GM20000 (cell line): Measurements from ENCODE around the gene SIPA1L3.

ENCODE experiments used
- DNase-seq: peaks from one replicate; pipeline ENCODE4 v3.0.0; 2012; ENCODE audit warnings: low spot score
- TF ChIP-seq, protein P1 (sequence below): IDR thresholded peaks from 2 replicates; pipeline ENCODE4 v1.5.1; 2012; ENCODE audit warnings: mild to moderate bottlenecking, control low read depth; ENCODE audit errors: extremely low read depth, missing control alignments

Gene SIPA1L3

DNA sequence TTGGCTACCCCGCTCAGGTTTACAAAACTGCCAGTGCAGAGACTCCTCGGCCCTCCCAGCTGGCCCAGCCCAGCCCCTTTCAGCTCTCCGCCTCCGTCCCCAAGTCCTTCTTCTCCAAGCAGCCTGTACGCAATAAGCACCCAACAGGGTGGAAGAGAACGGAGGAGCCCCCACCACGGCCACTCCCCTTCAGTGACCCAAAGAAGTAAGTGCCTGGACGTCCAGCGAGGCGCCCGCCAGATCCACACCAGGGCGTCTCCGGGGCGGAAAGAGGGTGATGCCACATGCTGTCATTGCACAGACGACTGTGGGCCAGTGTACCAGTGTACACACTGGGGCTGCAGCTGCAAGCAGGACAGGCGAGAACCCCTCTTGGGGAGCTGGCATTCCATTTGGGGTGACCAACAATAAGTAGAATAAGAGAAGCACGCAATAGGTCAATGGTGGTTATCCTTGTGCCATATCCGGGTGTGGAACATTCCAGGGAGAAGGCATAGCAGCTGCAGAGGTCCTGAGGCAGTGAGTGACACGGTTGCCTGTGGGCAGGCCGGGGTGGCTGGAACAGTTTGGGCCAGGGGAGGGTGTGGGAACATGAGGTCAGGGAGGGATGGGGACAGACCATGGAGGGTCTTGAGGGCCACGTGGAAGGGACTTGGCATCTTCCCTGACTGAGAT lies 275.7 kb downstream of the SIPA1L3 start:
- TF ChIP-seq, protein P1, sequence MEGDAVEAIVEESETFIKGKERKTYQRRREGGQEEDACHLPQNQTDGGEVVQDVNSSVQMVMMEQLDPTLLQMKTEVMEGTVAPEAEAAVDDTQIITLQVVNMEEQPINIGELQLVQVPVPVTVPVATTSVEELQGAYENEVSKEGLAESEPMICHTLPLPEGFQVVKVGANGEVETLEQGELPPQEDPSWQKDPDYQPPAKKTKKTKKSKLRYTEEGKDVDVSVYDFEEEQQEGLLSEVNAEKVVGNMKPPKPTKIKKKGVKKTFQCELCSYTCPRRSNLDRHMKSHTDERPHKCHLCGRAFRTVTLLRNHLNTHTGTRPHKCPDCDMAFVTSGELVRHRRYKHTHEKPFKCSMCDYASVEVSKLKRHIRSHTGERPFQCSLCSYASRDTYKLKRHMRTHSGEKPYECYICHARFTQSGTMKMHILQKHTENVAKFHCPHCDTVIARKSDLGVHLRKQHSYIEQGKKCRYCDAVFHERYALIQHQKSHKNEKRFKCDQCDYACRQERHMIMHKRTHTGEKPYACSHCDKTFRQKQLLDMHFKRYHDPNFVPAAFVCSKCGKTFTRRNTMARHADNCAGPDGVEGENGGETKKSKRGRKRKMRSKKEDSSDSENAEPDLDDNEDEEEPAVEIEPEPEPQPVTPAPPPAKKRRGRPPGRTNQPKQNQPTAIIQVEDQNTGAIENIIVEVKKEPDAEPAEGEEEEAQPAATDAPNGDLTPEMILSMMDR: no peak
- no peak for DNase-seq

DNA sequence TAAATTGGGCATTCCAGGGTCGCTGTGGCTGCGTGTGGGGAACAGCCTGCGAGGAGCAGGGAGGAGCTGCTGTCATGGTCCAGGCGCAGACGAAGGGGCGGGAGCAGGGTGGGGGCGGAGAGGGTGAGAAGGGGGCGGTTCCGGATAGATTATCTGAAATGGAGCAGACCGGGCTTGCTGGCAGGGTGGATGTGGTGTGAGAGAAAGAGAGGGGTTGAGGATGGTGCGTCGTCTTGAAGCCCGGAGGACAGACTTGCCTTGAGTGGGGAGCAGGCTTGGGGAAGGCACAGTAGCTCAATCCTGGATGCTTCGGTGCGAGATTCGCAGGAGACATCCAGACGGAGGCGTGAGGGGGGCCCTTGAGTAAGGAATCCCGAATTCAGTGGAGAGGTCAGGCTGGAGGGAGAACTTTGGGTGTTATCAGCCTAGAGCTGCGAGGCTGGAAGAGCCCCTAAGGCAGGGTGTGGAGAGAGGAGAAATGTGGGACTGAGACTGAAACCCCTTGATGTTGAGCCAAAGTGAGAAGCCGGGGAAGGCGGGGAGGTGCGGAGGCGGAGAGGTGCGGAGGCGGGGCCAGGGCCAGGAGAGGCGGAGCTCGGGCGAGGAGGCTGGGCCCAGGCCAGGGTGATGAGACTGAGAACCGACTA lies 276.4 kb downstream of the SIPA1L3 start:
- TF ChIP-seq, protein P1: no peak

GRCh38 chr19:38184815-38185214 lies 277.8 kb downstream of the SIPA1L3 start:
- DNase-seq: no peak

More for the DNA sequence above, 276.4 kb downstream of the SIPA1L3 start:
- DNase-seq: no peak

GRCh38 chr19:38185562-38185961 lies 278.6 kb downstream of the SIPA1L3 start:
- TF ChIP-seq, protein P1: no peak
- DNase-seq: no peak

More at GRCh38 chr19:38184815-38185214, 277.8 kb downstream of the SIPA1L3 start:
- TF ChIP-seq, protein P1: no peak

DNA sequence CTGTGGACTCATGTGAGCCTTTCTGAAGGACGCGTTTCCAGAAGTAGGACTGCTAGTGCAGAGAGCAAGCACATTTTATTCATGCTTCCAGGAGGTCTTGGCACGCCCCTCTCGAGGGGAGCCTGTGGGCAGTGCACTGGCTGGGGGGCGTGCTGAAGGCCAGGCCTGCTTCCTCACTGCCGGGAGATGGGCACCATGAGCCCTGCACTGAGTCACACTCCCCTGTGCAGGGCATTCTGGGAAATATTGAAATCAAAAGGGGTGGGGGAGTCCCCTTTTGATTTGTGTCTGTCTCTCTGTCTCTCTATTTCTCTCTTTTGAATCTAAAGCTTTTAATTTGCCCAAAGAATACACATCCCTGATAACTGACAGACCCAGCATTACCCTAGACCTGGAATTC lies 283.1 kb downstream of the SIPA1L3 start:
- TF ChIP-seq, protein P1: no peak
- no peak for DNase-seq

- TF ChIP-seq, protein P1: no peak
- no peak for DNase-seq
These were observed 283.8 kb downstream of the SIPA1L3 start for GRCh38 chr19:38190793-38191192.

- TF ChIP-seq, protein P1: no peak
These were observed 284.7 kb downstream of the SIPA1L3 start for GRCh38 chr19:38191747-38192146.

More at GRCh38 chr19:38191747-38192146, 284.7 kb downstream of the SIPA1L3 start:
- DNase-seq: no peak
